ENCODE data around the gene BAIAP2L2. TPM values are rescaled to one million over a fixed set of nuclear protein-coding genes. Genes with fewer than 3 reads are reported as not detected.

Gene BAIAP2L2
- total and polyA plus RNA-seq, 2 experiments from 2014 or later = 3.9 to 5.6 TPM

DNA sequence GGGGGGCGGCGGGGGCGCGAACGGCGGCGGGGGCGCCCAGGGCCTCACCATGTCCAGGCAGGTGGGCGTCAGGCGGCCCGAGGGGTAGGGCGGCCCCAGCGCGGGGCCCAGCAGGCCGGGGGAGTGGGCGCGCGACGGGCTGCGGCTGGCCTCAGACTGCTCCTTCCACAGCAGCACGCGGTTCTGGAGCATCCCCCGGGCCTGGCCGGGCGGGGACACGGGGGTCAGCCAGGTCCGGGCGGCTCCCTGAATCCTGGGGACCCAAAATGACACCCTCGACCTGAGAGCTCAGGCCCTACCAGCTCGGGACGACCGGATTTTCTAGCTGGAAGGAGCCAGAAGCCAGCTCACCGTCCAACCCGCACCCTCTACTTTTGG lies 21.0 kb downstream of the BAIAP2L2 start (continued):
- TF ChIP-seq, protein P1, sequence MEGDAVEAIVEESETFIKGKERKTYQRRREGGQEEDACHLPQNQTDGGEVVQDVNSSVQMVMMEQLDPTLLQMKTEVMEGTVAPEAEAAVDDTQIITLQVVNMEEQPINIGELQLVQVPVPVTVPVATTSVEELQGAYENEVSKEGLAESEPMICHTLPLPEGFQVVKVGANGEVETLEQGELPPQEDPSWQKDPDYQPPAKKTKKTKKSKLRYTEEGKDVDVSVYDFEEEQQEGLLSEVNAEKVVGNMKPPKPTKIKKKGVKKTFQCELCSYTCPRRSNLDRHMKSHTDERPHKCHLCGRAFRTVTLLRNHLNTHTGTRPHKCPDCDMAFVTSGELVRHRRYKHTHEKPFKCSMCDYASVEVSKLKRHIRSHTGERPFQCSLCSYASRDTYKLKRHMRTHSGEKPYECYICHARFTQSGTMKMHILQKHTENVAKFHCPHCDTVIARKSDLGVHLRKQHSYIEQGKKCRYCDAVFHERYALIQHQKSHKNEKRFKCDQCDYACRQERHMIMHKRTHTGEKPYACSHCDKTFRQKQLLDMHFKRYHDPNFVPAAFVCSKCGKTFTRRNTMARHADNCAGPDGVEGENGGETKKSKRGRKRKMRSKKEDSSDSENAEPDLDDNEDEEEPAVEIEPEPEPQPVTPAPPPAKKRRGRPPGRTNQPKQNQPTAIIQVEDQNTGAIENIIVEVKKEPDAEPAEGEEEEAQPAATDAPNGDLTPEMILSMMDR (conservative IDR thresholded peaks at IDR 0.05; ENCODE audit: low read depth in 2 of 2) = no peak
- TF ChIP-seq, protein P2, sequence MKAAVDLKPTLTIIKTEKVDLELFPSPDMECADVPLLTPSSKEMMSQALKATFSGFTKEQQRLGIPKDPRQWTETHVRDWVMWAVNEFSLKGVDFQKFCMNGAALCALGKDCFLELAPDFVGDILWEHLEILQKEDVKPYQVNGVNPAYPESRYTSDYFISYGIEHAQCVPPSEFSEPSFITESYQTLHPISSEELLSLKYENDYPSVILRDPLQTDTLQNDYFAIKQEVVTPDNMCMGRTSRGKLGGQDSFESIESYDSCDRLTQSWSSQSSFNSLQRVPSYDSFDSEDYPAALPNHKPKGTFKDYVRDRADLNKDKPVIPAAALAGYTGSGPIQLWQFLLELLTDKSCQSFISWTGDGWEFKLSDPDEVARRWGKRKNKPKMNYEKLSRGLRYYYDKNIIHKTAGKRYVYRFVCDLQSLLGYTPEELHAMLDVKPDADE (IDR thresholded peaks at IDR 0.05) = no peak
- TF ChIP-seq, protein P3, sequence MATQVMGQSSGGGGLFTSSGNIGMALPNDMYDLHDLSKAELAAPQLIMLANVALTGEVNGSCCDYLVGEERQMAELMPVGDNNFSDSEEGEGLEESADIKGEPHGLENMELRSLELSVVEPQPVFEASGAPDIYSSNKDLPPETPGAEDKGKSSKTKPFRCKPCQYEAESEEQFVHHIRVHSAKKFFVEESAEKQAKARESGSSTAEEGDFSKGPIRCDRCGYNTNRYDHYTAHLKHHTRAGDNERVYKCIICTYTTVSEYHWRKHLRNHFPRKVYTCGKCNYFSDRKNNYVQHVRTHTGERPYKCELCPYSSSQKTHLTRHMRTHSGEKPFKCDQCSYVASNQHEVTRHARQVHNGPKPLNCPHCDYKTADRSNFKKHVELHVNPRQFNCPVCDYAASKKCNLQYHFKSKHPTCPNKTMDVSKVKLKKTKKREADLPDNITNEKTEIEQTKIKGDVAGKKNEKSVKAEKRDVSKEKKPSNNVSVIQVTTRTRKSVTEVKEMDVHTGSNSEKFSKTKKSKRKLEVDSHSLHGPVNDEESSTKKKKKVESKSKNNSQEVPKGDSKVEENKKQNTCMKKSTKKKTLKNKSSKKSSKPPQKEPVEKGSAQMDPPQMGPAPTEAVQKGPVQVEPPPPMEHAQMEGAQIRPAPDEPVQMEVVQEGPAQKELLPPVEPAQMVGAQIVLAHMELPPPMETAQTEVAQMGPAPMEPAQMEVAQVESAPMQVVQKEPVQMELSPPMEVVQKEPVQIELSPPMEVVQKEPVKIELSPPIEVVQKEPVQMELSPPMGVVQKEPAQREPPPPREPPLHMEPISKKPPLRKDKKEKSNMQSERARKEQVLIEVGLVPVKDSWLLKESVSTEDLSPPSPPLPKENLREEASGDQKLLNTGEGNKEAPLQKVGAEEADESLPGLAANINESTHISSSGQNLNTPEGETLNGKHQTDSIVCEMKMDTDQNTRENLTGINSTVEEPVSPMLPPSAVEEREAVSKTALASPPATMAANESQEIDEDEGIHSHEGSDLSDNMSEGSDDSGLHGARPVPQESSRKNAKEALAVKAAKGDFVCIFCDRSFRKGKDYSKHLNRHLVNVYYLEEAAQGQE (IDR thresholded peaks at IDR 0.05; ENCODE audit: unreplicated experiment) = no peak

DNA sequence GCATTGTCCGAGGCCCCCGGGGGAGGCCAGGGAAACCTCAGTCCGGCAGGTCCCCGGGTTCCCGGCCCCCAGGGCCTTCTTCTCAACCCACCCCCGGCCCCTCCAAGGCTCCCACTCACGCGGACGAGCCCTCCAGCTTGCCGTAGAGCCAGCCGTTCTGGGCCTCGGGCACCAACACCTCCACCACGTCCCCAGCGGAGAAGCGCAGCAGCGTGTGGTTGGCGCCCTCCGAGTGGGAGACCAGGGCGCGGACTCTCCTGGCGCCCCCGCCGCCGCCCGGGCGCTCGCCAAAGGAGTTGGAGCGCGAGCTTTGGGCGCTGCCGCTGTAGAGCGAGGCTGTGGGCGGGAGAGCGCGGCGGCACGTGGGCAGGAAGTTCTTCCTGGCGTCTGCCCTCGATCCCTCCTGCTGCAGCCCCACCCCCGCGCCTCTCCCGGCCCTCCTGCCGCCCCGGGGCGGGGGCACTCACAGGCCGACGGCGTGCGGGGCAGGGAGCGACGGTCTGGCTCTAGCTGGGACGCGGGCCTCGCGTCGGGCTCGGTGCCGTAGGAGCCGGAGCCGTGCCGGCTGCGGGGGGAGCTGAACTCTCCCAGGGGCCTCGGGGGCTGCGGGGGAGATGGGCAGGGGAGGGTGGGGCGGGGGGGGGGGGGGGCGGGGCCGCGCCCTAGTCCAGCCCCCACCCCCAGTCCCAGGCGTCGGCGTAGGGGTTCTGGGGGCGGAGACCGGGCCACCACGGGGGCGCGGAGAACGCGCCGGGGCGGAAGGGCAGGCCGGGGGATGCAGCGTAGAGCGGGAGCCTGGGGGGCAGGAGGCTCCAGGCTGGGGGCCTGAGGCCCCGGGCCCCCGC lies 21.6 kb downstream of the BAIAP2L2 start:
- Mint-ChIP-seq H3K4me1 (peaks cover 9% of the 10 kb centered on the region; the same call in 2 of the 3 replicates), H3K36me3 (ENCODE audit: low read depth) (no peaks in the 10 kb centered on the region; the same call in 2 of the 3 replicates), H3K27me3 (ENCODE audit: insufficient read depth, low read depth, poor library complexity) (peaks cover 15% of the 10 kb centered on the region), H3K4me3 (no peak overlapping the region; the same call in 2 of the 3 replicates), H3K27ac (no peak overlapping the region), H3K9me3 (no peaks in the 10 kb centered on the region)
- Histone ChIP-seq H3K4me2 (peak overlapping the region; percentile 83), H3K27me3 (ENCODE audit: insufficient read depth) (peaks cover 7% of the 10 kb centered on the region), H3K9me2 (ENCODE audit: insufficient read depth) (no peaks in the 10 kb centered on the region), H3K4me1 (ENCODE audit: insufficient read depth) (peaks cover 11% of the 10 kb centered on the region; the same call in 1 of the 2 replicates), H3F3A (replicated peaks; ENCODE audit: low read depth) (0 out of 2 replicates have a peak, but pooled peaks cover 5% of the 10 kb centered on the region), H4K20me1 (replicated peaks; ENCODE audit: insufficient read depth) (no peaks in the 10 kb centered on the region), H2AFZ (no peak overlapping the region), H3K79me2 (replicated peaks; ENCODE audit: insufficient read depth) (no peaks in the 10 kb centered on the region; the same call in 1 of the 2 replicates), H3K27ac (ENCODE audit: low read depth) (no peak overlapping the region), H3K36me3 (ENCODE audit: insufficient read depth) (no peaks in the 10 kb centered on the region), H3K4me3 (peak overlapping the region; percentile 58)
- DNase-seq (ENCODE audit: low spot score) = peak; percentile 54
- peak; percentile 47 for ATAC-seq
- no peak for TF ChIP-seq POLR2AphosphoS5 (IDR thresholded peaks at IDR 0.05; ENCODE audit: low read depth)
- TF ChIP-seq ZNF331 (CRISPR knock-in tag; IDR thresholded peaks at IDR 0.05; ENCODE audit: low read depth) = no peak
- TF ChIP-seq, protein P2 (IDR thresholded peaks at IDR 0.05) = no peak
- TF ChIP-seq, protein P1 (conservative IDR thresholded peaks at IDR 0.05; ENCODE audit: low read depth in 2 of 2) = no peak
- no peak for TF ChIP-seq STAT1 (IDR thresholded peaks at IDR 0.05; ENCODE audit: unreplicated experiment)
- TF ChIP-seq, protein P3 (IDR thresholded peaks at IDR 0.05; ENCODE audit: unreplicated experiment) = no peak
- no peak for TF ChIP-seq JUNB (IDR thresholded peaks at IDR 0.05; ENCODE audit: unreplicated experiment)
- no peak for TF ChIP-seq NANOG (IDR thresholded peaks at IDR 0.05; ENCODE audit: borderline replicate concordance)
- no peak for TF ChIP-seq ZNF114 (CRISPR knock-in tag; IDR thresholded peaks at IDR 0.05)
- TF ChIP-seq EZH2 (IDR thresholded peaks at IDR 0.05; ENCODE audit: low read depth, unreplicated experiment) = no peak
- no peak for TF ChIP-seq EZH2phosphoT487 (IDR thresholded peaks at IDR 0.05; ENCODE audit: unreplicated experiment)
